Esophagus squamous epithelium (tissue), 5 donors: ENCODE results near the gene RERE. TPM values are rescaled to one million over a fixed set of nuclear protein-coding genes. Genes with fewer than 3 reads are reported as not detected.

Experiments
- DNase-seq: peaks from one replicate; lab custom pipeline; 2025; lab: John Stamatoyannopoulos, UW
- H3K27ac ChIP-seq, 4 donors: fragments of 200-600 bp; sonication (generic); one replicate each; pipeline ENCODE4 v1.5.1; 2016 to 2019; ENCODE audit warnings: mild to moderate bottlenecking in 1 of 4
- H3K27me3 ChIP-seq, 4 donors: fragments of 200-600 bp; sonication (generic); 1 replicate in 3 of 4; 2 replicates in 1 of 4; pipeline versions ENCODE4 v1.5.1 to v1.6.0; 2017 to 2021; ENCODE audit warnings: antibody characterized with exemption in 1 of 4
- H3K36me3 ChIP-seq, 3 donors: fragments of 200-600 bp; sonication (generic); one replicate each; pipeline ENCODE4 v1.5.1; 2016 to 2019
- H3K4me1 ChIP-seq, 3 donors: fragments of 200-600 bp; sonication (generic); one replicate each; pipeline ENCODE4 v1.5.1; 2017 to 2019
- H3K4me3 ChIP-seq, 4 donors: fragments of 200-600 bp; sonication (generic); 1 replicate in 3 of 4; 2 replicates in 1 of 4; pipeline ENCODE4 v1.5.1; 2016 to 2019; ENCODE audit warnings: mild to moderate bottlenecking in 2 of 4, moderate library complexity in 1 of 4
- H3K9me3 ChIP-seq, 3 donors: fragments of 200-600 bp; sonication (generic); one replicate each; pipeline ENCODE4 v1.5.1; 2016 to 2019
- CTCF ChIP-seq, 6 experiments: fragments of 450-650 bp in 4 of 6; fragments of 200-600 bp in 2 of 6; sonication (generic) in 2 of 6; IDR thresholded peaks; one replicate each; pipeline ENCODE4 v1.5.1; 2016 to 2019; ENCODE audit warnings: antibody characterized with exemption in 6 of 6, mild to moderate bottlenecking in 4 of 6, moderate library complexity in 4 of 6
- POLR2A ChIP-seq, 4 donors: fragments of 450-650 bp; IDR thresholded peaks; one replicate each; pipeline ENCODE4 v1.6.1; 2017; ENCODE audit warnings: antibody characterized with exemption in 4 of 4, mild to moderate bottlenecking in 4 of 4, moderate library complexity in 3 of 4
- WGBS, 2 donors: methylation state at CpG; one replicate each; pipeline ENCODE4 v1.1.5; 2018; 5-methylcytosine and 5-hydroxymethylcytosine counted together
- intact Hi-C: fragments of 100-400 bp; cut with DNase I; formaldehyde crosslinking; loops from one replicate; pipeline ENCODE4 v1.15.0; 2022
- total RNA-seq, 4 donors: library from RNA; depleted of rRNA; stranded (reverse); fragments of >200 nt; gene quantifications; one replicate each; pipeline ENCODE4 v1.1.0, GENCODE V29; 2016
- donor health status: DM: yes; HTN: yes; CAD: no.

The RERE gene
- total RNA-seq, 4 donors from 2014 or later: 27.5 to 56.6 (median 32.1) TPM

- Histone ChIP-seq H3K4me1 (peaks cover 11 to 68% (median 30%) of the 10 kb centered on the region in 3 donors), H3K9me3 (no peaks in the 10 kb centered on the region), H3K4me3 (peak overlapping the region in 3 of 4 donors; percentile 67 to 91 (median 83)), H3K27me3 (no peaks in the 10 kb centered on the region), H3K27ac (peak overlapping the region; percentile 96 to 98 (median 98)), H3K36me3 (no peaks in the 10 kb centered on the region)
- WGBS, 2 donors: 1% methylated on average over 3 of the region's 3 CpGs
- intact Hi-C loops: no loop called here
- no peak for DNase-seq
- TF ChIP-seq POLR2A (IDR thresholded peaks at IDR 0.05) (no peak), CTCF (IDR thresholded peaks at IDR 0.05) (no peak)
Observed at GRCh38 chr1:8816264-8816663, 1.2 kb downstream of the RERE start.

GRCh38 chr1:8815582-8816151, 1.8 kb downstream of the RERE start:
- Histone ChIP-seq H3K36me3 (no peaks in the 10 kb centered on the region), H3K27me3 (no peaks in the 10 kb centered on the region), H3K4me3 (peak overlapping the region in 3 of 4 donors; percentile 67 to 91 (median 83)), H3K9me3 (no peaks in the 10 kb centered on the region), H3K27ac (peak overlapping the region; percentile 96 to 98 (median 98)), H3K4me1 (peaks cover 11 to 73% (median 30%) of the 10 kb centered on the region in 3 donors)
- intact Hi-C loops: no loop called here
- TF ChIP-seq POLR2A (IDR thresholded peaks at IDR 0.05): no peak
- TF ChIP-seq CTCF (IDR thresholded peaks at IDR 0.05): no peak
- no peak for DNase-seq
- WGBS, 2 donors: 6 to 9% methylated on average over 2 of the region's 2 CpGs

GRCh38 chr1:8814865-8815264, 2.6 kb downstream of the RERE start:
- intact Hi-C loops: no loop called here
- no peaks in the 10 kb centered on the region for H3K9me3 ChIP-seq
- peak overlapping the region in 1 of 4 donors; percentile 91 for H3K4me3 ChIP-seq
- peak overlapping the region in 3 of 4 donors; percentile 15 to 98 (median 98) for H3K27ac ChIP-seq
- DNase-seq: no peak
- H3K4me1 ChIP-seq: peaks cover 11 to 73% (median 30%) of the 10 kb centered on the region in 3 donors
- no peaks in the 10 kb centered on the region for H3K36me3 ChIP-seq
- WGBS, 2 donors: 47% methylated on average over 5 of the region's 5 CpGs
- no peaks in the 10 kb centered on the region for H3K27me3 ChIP-seq
- TF ChIP-seq POLR2A (IDR thresholded peaks at IDR 0.05): no peak
- peak in 2 of 6 experiments; percentile 11 to 13 for TF ChIP-seq CTCF (IDR thresholded peaks at IDR 0.05)

GRCh38 chr1:8813991-8814390, 3.4 kb downstream of the RERE start:
- DNase-seq: no peak
- Histone ChIP-seq H3K4me3 (no peak overlapping the region), H3K9me3 (no peaks in the 10 kb centered on the region), H3K27ac (peak overlapping the region in 3 of 4 donors; percentile 30 to 98 (median 98)), H3K36me3 (no peaks in the 10 kb centered on the region), H3K4me1 (peaks cover 11 to 80% (median 30%) of the 10 kb centered on the region in 3 donors), H3K27me3 (no peaks in the 10 kb centered on the region)
- intact Hi-C loops: no loop called here
- TF ChIP-seq POLR2A (IDR thresholded peaks at IDR 0.05) (no peak), CTCF (IDR thresholded peaks at IDR 0.05) (no peak)

GRCh38 chr1:8813016-8813763, 4.2 kb downstream of the RERE start:
- no peaks in the 10 kb centered on the region for H3K36me3 ChIP-seq
- intact Hi-C loops: no loop called here
- H3K4me3 ChIP-seq: no peak overlapping the region
- peak overlapping the region in 2 of 4 donors; percentile 98 for H3K27ac ChIP-seq
- TF ChIP-seq CTCF (IDR thresholded peaks at IDR 0.05) (no peak), POLR2A (IDR thresholded peaks at IDR 0.05) (no peak)
- DNase-seq: no peak
- H3K9me3 ChIP-seq: no peaks in the 10 kb centered on the region
- H3K4me1 ChIP-seq: peaks cover 11 to 80% (median 30%) of the 10 kb centered on the region in 3 donors
- WGBS, 2 donors: 38 to 45% methylated on average over 6 of the region's 6 CpGs
- H3K27me3 ChIP-seq: no peaks in the 10 kb centered on the region
